GM19043 (cell line): Measurements from ENCODE around the gene IFTAP.

Experiments
- ATAC-seq: cut with Tn5 transposase; IDR thresholded peaks from one replicate; pipeline ENCODE4 v1.9.1; 2021; ENCODE audit warnings: low read depth; ENCODE audit not compliant: unreplicated experiment

IFTAP gene

DNA sequence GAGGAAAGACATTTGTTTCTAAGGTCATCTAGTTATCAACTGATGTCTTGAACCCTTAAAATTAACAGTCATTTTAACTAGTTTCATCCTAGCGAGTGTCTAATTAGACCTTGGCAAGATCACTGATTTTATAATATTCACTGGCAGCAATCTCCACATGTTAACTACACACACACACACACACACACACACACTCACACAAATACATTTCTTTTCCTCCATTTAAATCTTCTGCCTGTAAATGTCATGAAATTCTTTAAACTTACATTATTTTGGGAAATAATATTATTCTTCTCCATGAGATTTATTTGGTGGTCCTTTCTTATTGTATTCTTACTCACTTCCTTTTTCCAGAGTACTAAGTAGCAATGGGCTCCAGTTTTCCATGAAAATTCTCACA is 2.9 kb upstream of the IFTAP start:
- no peak for ATAC-seq

DNA sequence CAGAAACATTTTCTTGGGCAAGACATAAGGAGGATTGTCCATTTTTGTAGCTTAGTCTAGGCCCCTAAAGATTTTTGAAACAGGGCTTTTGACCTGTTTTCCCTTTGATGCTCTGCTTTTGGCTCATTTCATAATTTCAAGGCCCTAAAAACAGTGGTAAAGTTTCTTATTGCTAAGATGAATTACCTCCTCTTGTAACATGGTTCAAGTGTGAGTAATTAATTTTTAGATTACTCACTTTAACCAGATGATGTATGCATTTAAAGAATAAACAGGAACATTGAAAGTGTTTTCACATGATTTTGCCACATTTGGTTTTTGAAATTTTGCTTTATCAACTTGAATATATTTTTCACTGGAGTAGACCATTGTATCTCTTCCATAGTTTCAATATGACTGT is 2.6 kb downstream of the IFTAP start:
- ATAC-seq, result no peak

DNA sequence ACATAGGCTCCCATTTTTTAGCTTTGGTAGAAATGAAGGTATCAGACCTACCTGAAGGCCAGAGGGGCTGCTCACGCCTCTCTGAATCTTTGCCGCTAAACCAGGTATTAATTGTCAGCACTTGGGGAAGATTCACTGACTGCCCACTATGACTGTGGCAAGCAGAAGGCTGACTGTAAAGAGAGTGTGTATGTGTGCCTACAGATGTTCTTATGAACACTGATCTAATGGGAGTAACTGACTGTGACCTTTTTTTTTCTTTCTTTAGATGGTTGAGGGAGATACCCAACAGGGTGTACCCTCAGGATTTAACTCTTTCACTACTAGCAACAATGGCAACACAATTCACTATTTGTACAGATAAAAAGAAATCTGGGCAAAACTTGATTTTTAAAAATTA is 3.7 kb downstream of the IFTAP start, which contains the start of gene RAG2:
Gene RAG2, minus strand, starts transcription at position 186 of the 400 bp plus-strand sequence. CDS start 4,068 bp downstream, outside the sequence.
- ATAC-seq, result no peak

DNA sequence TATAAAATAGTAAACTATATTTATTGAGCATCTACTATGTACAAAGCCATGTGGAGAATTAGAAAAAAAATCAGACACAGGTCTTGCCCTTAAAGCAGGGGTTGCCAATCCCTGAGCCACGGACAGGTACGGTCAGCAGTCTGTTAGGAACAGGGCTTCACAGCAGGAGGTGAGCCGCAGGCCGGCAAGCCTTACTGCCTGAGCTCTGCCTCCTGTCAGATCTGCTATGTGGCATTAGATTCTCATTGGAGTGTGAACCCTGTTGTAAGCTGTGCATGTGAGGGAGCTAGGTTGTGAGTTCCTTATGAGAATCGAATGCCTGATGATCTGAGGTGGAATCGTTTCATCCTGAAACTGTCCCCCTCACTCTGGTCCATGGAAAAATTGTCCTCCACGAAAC is 5.9 kb downstream of the IFTAP start:
- ATAC-seq, result no peak

DNA sequence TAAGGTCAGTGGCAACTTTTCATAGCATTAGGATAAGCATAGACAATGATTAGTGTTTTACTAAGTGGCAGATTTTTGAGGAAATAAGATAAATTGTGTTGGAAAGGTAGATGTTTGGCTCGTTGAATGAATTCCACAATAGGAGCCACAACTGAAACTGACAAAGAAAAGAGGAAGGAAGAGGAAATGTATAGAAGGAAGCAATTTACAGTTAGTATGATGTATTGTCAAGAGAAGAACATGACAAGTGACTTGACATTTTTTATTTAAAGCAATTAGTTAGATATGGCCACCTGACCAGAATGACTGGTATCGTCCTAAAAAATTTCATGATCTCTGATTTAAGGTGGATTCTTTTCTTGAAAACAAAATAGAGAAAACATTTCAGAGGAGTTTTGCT is 6.9 kb downstream of the IFTAP start:
- no peak for ATAC-seq

DNA sequence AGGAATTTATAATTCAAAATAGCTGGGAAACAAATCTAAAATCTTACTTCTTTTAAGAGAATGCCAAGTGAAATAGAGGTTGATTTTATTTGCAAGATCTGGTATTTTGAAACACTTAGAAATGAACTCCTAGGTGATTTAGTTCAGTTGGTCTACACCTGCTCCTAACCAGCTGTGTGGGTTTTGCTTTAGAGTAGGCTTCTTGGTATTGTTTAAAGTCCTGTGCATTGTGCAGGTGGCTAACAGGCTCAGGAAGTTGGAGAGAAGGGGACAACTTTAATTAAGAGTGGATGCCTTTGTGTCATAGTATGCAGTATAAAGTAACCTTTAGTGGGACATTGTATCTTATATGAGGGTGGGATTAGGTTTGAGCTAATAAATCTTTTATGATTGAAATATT is 7.8 kb downstream of the IFTAP start:
- ATAC-seq, result no peak

DNA sequence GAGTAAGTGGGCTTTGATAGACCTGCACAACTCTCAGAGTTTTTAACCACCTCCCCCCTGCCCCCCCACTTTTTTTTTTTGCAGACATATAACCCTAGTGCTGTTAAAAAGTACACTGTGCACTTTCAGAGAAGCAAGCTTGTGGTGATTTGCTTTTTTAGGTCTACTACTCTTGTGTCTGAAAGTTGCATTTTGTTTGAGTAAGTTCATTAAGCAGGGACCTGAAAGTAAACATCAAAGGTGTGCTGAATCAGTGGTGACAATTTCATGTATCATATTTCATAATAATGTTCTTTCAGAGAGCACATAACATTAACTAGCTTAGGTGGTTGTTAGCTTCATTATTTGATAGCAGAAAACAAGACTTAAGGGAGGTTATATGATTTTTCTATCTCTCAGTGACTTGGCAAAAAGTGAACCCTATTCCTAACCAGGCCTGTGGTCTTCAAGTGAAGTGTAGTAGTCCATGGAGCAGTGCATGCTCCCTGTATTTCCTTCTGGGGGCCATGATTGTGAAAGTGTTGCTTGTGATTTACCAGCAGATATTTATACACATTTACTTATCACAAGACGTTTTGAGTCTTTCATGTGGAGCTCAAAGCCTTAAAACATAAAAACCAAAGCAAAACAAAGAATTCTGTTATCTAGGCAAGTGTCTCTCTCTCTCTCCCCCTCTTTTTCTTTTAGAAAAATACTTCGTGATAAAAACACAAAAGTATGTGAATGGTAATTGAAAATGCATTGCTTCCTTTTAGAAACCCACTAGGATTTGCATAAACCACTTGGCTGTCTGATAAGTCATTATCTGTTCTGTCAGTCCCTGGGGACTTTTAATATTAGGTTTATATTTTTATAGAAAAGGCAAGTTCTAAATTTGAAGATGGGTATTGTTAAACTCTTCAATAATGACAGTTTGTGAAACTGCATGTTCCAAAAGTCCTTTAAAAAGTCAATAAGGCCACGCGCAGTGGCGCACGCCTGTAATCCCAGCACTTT is 11.2 kb downstream of the IFTAP start:
- no peak for ATAC-seq

DNA sequence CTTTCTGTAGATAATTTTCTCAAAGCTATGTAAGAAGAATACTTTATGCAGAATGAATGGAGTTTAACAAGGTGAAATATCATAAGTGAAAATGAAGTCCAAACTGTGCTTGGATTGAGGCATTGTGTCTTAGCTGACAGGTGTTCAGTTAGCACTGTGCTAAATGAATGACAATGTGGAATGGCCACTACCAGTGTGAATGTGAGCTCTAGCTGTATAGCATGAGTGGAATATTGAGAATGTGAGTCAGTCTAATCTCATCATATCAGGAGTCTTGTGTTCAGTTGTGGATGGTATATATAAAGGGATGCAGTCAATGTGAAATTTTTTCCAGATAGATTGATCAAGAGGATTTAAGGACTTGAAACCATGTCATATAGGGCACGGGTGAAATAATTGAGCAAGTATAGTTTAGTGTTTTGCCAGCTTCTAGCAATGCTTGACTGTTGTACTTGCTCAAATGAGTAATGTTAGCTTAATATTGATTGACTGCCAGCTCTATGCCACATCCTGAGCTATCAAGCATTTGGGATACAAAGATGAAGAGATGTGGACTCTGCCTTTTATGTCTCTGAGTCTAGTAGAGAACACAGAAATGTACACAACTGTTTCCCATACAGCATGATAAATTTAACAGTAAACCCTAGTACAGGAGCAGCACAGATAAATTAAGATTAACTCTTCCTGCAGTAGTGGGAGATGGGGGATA is 14.3 kb downstream of the IFTAP start:
- ATAC-seq, result no peak

DNA sequence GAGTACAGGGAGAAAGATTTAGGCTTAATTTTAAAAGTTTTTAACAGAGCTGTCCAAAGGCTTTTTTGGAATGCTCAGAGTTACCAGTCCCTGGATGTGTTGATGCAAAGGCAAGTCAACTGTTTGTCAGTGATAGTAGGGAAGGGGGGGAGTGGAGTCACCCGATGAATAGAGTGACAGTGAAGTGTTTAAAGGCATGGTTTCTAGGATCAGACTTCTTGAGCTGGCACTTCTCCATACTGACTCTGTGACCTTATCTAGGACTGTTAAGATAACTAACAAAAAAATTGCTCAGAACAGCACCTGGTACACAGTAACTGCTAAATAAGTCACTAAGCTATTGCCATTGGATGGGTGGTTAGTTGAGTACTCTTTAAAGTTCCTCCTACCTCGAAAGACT is 15.1 kb downstream of the IFTAP start:
- no peak for ATAC-seq

DNA sequence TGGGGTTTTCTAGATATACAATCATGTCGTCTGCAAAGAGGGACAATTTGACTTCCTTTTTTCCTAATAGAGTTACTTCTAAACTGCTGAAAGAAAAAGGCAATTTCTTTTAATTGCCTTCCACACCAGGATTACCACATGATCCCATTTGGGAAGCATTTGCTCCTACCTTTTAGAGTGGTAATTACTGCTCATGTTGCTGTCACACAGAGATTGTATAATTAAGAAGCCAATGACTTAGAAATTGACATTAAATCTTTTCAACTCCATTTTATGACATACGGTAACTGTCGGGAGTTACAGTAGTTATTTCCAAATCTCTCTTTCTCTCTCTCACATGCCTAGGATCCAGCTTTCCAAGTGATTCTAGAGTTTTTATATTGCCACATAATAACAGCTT is 21.5 kb downstream of the IFTAP start:
- ATAC-seq, result no peak

DNA sequence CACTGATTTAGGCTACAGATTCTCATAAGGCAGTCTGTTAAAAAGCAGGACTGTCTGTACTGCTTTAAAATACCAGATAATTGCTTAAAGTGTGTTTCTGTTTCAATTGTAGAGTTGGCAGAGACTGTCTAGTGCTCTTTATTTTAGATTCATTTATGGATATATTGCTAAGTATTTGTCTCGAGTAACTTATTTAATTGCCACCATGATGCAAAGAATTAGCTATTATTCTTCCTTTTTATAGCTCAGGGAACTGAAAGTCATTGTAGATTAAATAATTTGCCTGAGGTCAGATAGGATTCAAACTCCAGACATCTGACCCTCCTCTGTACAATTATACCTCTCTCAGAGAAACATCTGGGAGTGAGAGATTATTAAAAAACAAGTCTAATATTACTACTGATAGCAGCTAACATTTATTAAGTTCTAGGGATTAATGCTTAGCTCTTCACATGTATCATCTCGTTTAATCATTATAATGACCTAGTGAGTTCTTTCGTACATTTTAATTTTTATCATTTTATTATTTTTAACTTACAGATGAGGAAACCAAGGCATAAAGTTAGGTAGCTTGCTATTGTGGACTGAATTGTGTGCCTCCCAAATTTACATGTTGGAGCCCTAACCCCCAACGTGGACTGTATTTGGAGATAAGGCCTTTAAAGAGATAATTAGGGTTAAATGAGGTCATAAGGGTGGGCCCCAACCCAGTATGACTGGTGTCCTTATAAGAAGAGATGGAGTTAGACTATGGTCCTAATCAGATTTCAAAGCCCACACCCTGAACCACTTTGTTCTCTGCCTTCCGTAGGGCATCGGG is 23.5 kb downstream of the IFTAP start:
- no peak for ATAC-seq

DNA sequence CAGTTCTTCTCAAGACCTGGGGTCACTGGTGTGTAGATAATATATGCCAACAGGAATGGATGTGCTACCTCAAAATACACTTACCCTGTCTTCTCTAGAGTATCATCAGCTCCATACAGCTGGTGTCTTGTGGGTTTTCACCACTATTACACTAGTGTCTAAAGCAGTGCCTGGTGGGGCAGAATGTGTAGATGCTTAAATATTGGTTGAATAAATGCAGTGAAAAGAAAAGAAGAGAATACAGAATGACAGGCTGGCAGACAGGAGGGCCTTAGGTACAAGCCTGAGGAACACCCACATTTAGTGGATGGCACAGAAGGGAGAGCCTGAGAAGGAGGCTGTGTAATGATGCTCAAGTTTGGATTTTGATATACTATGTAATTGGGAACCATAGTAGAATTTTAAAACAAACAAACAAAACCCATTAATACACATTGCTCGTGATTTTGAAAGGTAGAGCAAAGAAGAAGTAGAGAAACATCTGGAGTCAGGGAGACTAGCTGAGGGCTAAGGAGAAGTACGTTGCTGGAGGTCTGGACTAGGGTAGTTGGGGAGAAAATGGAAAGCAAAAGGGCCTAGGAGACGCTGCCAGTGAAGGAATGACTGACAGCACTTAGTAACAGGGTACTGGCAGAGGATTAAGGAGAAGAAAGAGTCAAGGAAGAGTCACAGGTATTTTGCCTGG is 24.2 kb downstream of the IFTAP start:
- ATAC-seq, result no peak

DNA sequence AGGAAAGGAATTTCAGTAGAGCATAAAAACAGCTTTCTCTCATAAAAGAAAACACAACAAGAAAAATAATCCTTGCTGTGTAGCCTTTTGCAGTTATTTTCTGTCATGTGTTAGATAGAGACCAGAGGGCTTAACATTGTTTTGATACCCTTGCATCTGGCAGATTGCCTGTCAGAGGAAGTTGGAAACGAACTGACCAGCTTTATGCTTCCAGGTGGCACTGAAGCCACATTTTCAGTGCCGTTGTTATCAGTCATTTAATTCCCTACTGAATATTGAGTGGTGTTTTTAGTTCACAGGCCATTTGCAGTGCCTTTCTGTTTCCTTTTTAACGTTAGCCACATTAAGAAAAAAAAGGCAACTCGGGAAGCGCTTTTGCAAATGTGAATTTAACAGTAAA is 25.2 kb downstream of the IFTAP start:
- no peak for ATAC-seq

DNA sequence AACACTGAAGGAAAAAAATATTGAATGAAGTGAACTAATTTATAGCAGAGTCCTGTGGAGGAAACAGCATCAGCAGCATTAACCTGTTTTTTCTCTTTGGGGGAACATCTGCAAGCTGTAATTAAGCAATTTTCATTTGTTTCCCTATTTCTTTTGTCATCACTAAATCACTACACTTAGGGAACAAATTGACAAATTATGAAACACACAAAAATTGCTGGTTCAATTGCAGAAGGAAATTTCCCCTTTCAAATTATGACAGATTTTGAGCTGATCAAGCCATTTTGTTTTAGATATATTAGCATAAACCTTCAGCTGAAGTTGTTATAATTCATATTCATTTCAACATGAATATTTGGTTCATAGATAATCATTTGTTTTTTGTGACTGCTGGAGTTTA is 25.9 kb downstream of the IFTAP start:
- ATAC-seq, result no peak

DNA sequence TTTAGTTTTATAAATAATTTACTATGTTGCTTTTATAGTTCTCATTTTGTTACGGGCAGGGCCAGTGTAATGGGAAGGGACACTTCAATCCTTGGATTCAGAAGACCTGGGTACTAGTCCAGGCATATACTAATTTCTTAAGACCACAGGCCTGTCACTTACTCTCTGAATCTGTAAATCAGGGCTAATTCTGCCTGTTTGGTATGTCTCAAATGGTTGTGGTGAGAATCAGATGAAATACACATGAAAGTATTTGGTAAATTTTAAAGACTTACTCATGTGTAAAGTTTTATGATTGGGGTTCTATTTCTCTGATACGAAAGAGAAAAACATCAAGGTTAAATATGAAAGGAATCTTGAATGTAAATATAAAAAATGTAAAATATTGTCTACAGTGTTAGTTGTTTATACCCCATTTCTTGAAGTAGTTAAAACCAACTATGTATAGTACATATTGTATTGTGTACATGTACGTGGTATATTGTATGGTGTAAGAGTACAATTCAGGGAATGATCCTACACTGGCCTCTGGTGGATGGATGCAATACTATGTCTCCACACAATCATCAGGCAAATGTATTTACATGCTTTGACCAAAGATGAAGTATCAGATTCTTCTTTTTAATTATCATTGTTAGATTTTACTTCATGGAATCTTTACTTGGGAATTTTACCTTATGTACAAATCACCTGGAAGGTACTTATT is 28.3 kb downstream of the IFTAP start:
- no peak for ATAC-seq

DNA sequence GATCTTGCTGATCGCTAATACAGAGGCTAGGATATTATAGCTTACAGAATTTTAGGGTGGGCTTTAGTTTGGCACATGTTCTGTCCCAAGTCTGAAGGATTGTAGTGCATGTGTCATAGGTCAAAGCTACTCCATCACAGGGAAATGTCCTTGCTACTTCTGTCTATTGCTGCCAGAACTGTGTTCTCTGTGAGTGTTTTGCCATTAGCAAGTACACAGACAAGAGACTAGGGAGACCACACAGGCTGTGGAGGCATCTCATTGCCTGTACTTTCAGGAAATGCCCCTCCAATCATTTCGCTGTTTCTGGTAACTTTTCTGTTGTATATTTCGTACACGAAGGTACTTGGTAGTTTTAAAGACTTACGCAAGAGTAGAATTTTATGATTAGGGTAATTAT is 29.2 kb downstream of the IFTAP start:
- no peak for ATAC-seq

DNA sequence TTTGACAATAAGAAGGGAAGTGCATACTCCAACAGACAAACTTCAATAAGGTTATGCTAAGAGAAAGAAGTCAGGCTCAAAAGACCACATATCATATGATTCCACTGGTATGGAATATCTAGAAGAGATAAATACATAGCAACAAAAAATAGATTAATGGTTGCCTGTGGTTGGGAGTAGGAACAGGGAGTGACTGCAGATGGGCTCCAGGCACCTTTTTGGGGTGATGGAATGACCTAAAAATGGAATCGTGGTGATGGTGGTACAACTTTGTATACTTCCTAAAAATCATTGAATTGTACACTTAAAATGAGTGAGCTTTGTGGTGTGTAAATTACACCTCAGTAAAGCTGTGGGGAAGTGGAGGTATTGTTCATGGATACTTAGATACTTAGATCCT is 32.7 kb downstream of the IFTAP start:
- ATAC-seq, result no peak

DNA sequence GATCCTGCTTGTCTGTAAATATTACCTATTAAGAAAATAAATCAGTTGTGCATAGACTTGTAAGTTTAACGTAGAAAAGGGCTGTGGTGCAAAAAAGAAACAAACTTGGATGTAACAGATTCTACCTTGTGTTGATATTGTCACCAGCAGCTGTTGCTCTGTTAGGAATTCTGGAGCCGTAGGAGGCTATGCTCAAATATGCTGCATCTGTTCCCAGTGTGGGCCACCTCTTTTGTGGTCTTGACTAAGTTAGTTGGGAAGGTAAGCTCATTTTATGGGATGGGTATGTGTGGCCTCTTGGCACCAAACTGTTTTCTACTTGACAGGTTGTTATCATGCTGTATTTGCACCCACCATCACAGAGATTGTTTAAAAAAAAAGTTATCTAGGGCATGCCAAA is 33.2 kb downstream of the IFTAP start:
- no peak for ATAC-seq

DNA sequence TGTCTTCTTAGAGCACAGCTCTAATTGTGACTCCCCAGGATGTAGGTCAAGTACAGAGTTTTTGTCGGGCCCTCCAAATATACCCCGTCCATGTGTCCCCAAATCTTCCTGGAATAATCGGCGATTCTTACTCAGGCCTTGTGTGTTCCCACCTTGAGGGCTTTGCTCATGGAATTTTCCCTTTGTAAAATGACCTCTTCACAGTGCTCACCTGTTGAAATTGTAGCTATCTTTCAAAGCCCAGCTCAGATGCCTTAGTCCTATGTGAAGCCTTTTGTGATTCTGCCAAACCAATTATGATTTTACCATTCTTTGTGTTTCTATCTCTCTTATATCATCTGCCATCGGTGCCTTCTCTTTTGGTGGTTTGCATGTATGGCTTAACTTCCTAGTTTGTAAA is 33.8 kb downstream of the IFTAP start:
- ATAC-seq, result no peak

DNA sequence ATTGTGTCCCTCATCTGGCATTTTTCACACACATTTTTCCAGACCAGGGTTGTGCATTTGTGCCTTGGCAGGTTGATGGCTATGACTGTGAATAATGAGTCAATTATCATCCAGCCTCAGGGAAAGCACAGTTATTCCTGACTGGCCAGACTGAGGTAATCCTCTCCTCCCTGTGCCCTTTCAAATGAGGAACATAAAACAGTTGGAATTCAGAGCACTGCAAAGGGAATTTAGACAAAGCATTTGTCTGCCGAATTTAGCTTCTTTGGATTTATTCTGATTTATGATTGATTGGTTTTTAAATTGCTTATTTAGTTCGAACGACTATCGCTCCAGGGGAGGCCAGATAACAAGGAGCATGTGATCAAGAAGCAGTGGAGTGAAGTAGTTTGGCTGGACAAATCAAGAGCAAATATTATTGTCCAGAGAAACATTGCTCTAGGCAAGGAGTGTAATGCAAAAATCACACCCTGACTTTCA is 34.5 kb downstream of the IFTAP start:
- ATAC-seq, result no peak
